Neural cell (in vitro differentiated cells): ENCODE results near the gene RBM14.

ENCODE experiments used
- CTCF ChIP-seq: fragments of 450-650 bp; IDR thresholded peaks from 2 replicates; pipeline ENCODE4 v1.5.1; 2014; ENCODE audit warnings: antibody characterized with exemption, mild to moderate bottlenecking, moderate library complexity; ENCODE audit not compliant: poor library complexity, severe bottlenecking
- POLR2AphosphoS5 ChIP-seq: IDR thresholded peaks from 2 replicates; pipeline ENCODE4 v1.6.1; 2012

DNA sequence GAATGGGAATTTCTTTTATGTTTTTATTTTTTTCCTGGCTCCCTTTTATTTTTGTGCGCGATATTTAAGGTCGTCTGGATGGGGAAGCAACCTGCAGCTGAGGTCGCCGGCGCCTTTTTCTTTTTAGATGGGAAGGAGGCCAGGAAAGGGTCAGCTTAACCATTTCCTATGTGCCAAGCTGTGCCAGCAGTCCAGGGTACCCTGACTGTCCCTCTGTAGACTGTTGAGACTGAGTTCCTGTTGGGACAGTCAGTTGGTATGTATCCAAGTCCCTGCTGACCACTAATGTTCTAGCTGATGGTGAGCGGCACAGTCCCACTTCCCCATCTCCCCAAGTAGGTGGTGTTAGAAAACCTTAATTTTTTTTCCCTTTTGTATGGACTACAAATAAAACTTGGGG lies 10.5 kb downstream of the RBM14 start:
- TF ChIP-seq POLR2AphosphoS5 (no peak), CTCF (no peak)
